ENCODE data around the gene PISD.

DNA sequence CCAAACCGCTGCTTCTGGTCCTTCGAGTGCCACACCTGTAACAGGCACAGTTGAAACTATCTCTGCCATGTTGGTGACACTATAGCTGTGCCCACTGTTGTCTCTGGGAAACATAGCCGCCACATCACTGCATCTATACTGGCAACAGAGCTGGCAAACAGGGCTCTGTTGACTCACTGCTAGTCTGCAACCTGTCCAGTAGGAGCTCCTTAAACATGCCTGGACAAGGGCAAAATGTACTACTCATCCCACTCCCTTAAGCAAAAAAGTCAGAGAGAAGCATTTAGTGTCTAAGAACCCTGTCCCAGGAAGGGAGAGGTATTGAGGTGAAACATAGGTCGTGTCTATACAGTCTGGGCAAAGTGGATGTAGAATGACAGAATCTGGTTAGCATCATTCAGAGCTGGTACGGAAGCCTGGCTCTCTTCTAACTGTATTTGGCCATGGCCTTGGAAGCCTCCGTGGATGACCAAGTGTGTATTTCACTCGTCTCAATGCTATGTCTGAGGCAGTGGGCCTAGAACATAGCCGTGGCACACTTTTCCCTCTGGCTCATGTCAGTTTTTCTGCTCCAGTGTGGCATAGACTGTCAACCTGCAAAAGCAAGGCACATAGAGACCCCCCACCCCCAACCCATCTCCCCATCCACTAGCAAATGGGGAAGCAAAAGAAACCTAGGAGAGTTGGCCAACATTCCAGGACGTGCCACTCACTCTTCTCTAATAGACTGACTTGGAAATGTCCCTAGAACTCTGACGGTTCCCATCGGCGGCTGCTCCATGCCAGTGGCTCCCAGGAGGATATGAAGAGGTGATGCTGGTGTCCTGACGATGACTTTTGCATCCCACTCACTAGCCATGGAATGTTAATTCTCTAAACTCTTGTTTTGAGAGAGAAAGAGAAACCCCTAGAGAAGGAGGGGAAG is 21.4 kb upstream of the PISD start:
- no peak for TF ChIP-seq EZH2phosphoT487 (IDR thresholded peaks at IDR 0.05; ENCODE audit: low read depth)
- TF ChIP-seq, protein P1, sequence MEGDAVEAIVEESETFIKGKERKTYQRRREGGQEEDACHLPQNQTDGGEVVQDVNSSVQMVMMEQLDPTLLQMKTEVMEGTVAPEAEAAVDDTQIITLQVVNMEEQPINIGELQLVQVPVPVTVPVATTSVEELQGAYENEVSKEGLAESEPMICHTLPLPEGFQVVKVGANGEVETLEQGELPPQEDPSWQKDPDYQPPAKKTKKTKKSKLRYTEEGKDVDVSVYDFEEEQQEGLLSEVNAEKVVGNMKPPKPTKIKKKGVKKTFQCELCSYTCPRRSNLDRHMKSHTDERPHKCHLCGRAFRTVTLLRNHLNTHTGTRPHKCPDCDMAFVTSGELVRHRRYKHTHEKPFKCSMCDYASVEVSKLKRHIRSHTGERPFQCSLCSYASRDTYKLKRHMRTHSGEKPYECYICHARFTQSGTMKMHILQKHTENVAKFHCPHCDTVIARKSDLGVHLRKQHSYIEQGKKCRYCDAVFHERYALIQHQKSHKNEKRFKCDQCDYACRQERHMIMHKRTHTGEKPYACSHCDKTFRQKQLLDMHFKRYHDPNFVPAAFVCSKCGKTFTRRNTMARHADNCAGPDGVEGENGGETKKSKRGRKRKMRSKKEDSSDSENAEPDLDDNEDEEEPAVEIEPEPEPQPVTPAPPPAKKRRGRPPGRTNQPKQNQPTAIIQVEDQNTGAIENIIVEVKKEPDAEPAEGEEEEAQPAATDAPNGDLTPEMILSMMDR (IDR thresholded peaks at IDR 0.05; ENCODE audit: low read depth, low read length): no peak
